GM12801 (cell line): ENCODE measurements around the gene AUTS2.

ENCODE experiments used
- CTCF ChIP-seq: IDR thresholded peaks from one replicate; pipeline ENCODE4 v1.5.1; 2011; ENCODE audit warnings: control low read depth; ENCODE audit not compliant: insufficient read length; ENCODE audit errors: extremely low read depth

The AUTS2 gene

GRCh38 chr7:70484255-70484654, 886.0 kb downstream of the AUTS2 start:
- no peak for TF ChIP-seq CTCF

GRCh38 chr7:70486977-70487376, 888.7 kb downstream of the AUTS2 start:
- TF ChIP-seq CTCF, result no peak

- no peak for TF ChIP-seq CTCF
Observed at GRCh38 chr7:70487428-70487827, 889.2 kb downstream of the AUTS2 start.

- no peak for TF ChIP-seq CTCF
Observed at GRCh38 chr7:70487886-70488285, 889.6 kb downstream of the AUTS2 start.

GRCh38 chr7:70489813-70490212, 891.5 kb downstream of the AUTS2 start:
- no peak for TF ChIP-seq CTCF

- TF ChIP-seq CTCF, result no peak
Observed at GRCh38 chr7:70492625-70493024, 894.4 kb downstream of the AUTS2 start.

GRCh38 chr7:70494225-70495032, 896.2 kb downstream of the AUTS2 start:
- no peak for TF ChIP-seq CTCF

GRCh38 chr7:70495033-70495376, 896.7 kb downstream of the AUTS2 start:
- TF ChIP-seq CTCF, result no peak
